Pancreas (tissue), 10 donors: ENCODE results near the gene TBRG1. TPM values are rescaled to one million over a fixed set of nuclear protein-coding genes. Genes with fewer than 3 reads are reported as not detected.

Source experiments
- ATAC-seq, 4 donors: fragments of 200-7000 bp; cut with Tn5 transposase; one replicate each; pipeline versions ENCODE4 v1.8.0 to v1.9.1; 2020; ENCODE audit warnings: mild to moderate bottlenecking in 4 of 4, moderate library complexity in 4 of 4
- DNase-seq, 6 donors: peaks; one replicate each; pipeline ENCODE4 v3.0.0-alpha.2; 2020
- FAIRE-seq: peaks from 2 replicates; lab custom pipeline; 2012; peaks lifted over from hg19 to GRCh38; lab: Jason Lieb, UNC
- H3K27ac ChIP-seq, 4 donors: fragments of 200-600 bp; sonication (generic); 1 replicate in 3 of 4; 2 replicates in 1 of 4; pipeline versions ENCODE4 v1.5.0 to v1.8.0; 2020
- H3K27me3 ChIP-seq, 4 donors: fragments of 200-600 bp; one replicate each; pipeline ENCODE4 v1.8.0; 2021
- H3K36me3 ChIP-seq, 3 donors: fragments of 200-600 bp; sonication (generic) in 1 of 3; one replicate each; pipeline versions ENCODE4 v1.5.0 to v1.8.0; 2020 to 2021
- H3K4me1 ChIP-seq, 3 donors: fragments of 200-600 bp; one replicate each; pipeline ENCODE4 v1.8.0; 2021
- H3K4me3 ChIP-seq, 4 donors: fragments of 200-600 bp; sonication (generic) in 2 of 4; one replicate each; pipeline versions ENCODE4 v1.5.0 to v1.8.0; 2020 to 2021
- H3K9me3 ChIP-seq, 4 donors: fragments of 200-600 bp; one replicate each; pipeline ENCODE4 v1.8.0; 2021
- CTCF ChIP-seq, 4 donors: fragments of 200-600 bp; sonication (generic) in 3 of 4; IDR thresholded peaks; one replicate each; pipeline versions ENCODE4 v1.5.0 to v1.8.0; 2021; ENCODE audit warnings: antibody characterized with exemption in 4 of 4
- WGBS, 2 donors: extraction: QIAGEN DNeasy Blood & Tissue Kit; methylation state at CpG; one replicate each; pipeline ENCODE4 v1.1.7; 2013; 5-methylcytosine and 5-hydroxymethylcytosine counted together
- intact Hi-C, 3 donors: fragments of 100-400 bp; cut with DNase I; formaldehyde crosslinking; loops; one replicate each; pipeline versions ENCODE4 v1.11.1 to v1.14.2; 2022
- polyA plus RNA-seq, 2 donors: library from polyadenylated mRNA; stranded (reverse); fragments of 200-250 nt; gene quantifications; one replicate each; pipeline ENCODE4 v1.2.3, GENCODE V29; 2013
- total RNA-seq, 6 donors: library from RNA; stranded (reverse); fragmentation: NEBNext Ultra II Directional in 4 of 6; extraction: Animal tissue kit (Norgen Biotek cat#: 25700) in 4 of 6; gene quantifications; one replicate each; pipeline versions ENCODE4 v1.2.1 to v1.2.4, GENCODE V29; 2021 to 2023
- donor health status: healthy with polysubstance abuse.
- donor health status: DM: no; HTN: no; CAD: no; lungs with moderate emphysema.
- donor health status: DM: no; HTN: no; CAD: no.
- donor health status: control.
- donor health status: control.
- donor health status: Bipolar disorder and iron deficiency.
- donor health status: DM: yes; HTN: yes; CAD: no.
- donor health status: DM: no; HTN: no; CAD: no.
- donor health status: DM: no; HTN: no; CAD: no.
- donor health status: DM: yes; HTN: yes; CAD: no.

The TBRG1 gene
- total and polyA plus RNA-seq, 8 donors, result 12.9 to 49.2 (median 15.8) TPM

- no peaks in the 10 kb centered on the region for H3K4me1 ChIP-seq
- ATAC-seq, result no peak
Measured at GRCh38 chr11:124582565-124582964, 40.1 kb upstream of the TBRG1 start.

GRCh38 chr11:124583781-124584180 is 38.9 kb upstream of the TBRG1 start:
- DNase-seq (no peak), ATAC-seq (no peak), FAIRE-seq (no peak)
- 40 to 44% methylated on average over 8 of the region's 8 CpGs for WGBS, 2 donors
- H3K4me3 ChIP-seq, result no peak overlapping the region
- intact Hi-C loops, result no loop called here
- TF ChIP-seq CTCF (IDR thresholded peaks at IDR 0.05), result no peak
- H3K4me1 ChIP-seq, result no peaks in the 10 kb centered on the region
- no peaks in the 10 kb centered on the region for H3K9me3 ChIP-seq
- H3K36me3 ChIP-seq, result no peaks in the 10 kb centered on the region
- peaks cover 0 to 6% (median 0%) of the 10 kb centered on the region in 4 donors for H3K27me3 ChIP-seq
- H3K27ac ChIP-seq, result no peak overlapping the region

More at GRCh38 chr11:124582565-124582964, 40.1 kb upstream of the TBRG1 start:
- H3K36me3 ChIP-seq, result no peaks in the 10 kb centered on the region
- no peak overlapping the region for H3K4me3 ChIP-seq
- no peak overlapping the region for H3K27ac ChIP-seq
- FAIRE-seq, result no peak
- TF ChIP-seq CTCF (IDR thresholded peaks at IDR 0.05), result no peak
- DNase-seq, result no peak
- 86 to 94% methylated on average over 2 of the region's 2 CpGs for WGBS, 2 donors
- H3K9me3 ChIP-seq, result no peaks in the 10 kb centered on the region
- intact Hi-C loops, result no loop called here
- H3K27me3 ChIP-seq, result peaks cover 0 to 1% (median 0%) of the 10 kb centered on the region in 4 donors

GRCh38 chr11:124584681-124585372 is 37.8 kb upstream of the TBRG1 start:
- intact Hi-C loops, result no loop called here
- no peaks in the 10 kb centered on the region for H3K4me1 ChIP-seq
- H3K4me3 ChIP-seq, result no peak overlapping the region
- WGBS, 2 donors, result 61 to 63% methylated on average over 4 of the region's 4 CpGs
- H3K36me3 ChIP-seq, result no peaks in the 10 kb centered on the region
- no peak overlapping the region for H3K27ac ChIP-seq
- FAIRE-seq, result no peak
- DNase-seq, result no peak
- TF ChIP-seq CTCF (IDR thresholded peaks at IDR 0.05), result no peak
- H3K27me3 ChIP-seq, result peaks cover 0 to 6% (median 0%) of the 10 kb centered on the region in 4 donors
- no peak for ATAC-seq
- no peaks in the 10 kb centered on the region for H3K9me3 ChIP-seq

GRCh38 chr11:124586238-124586860 is 36.3 kb upstream of the TBRG1 start:
- ATAC-seq, result peak in 2 of 4 donors; percentile 57 to 66
- no peak overlapping the region for H3K4me3 ChIP-seq
- peak in 3 of 4 donors; percentile 16 to 44 (median 35) for TF ChIP-seq CTCF (IDR thresholded peaks at IDR 0.05)
- no peaks in the 10 kb centered on the region for H3K4me1 ChIP-seq
- no peaks in the 10 kb centered on the region for H3K9me3 ChIP-seq
- intact Hi-C loops, result no loop called here
- 24% methylated on average over 3 of the region's 3 CpGs for WGBS, 2 donors
- peak; percentile 91 for FAIRE-seq
- no peaks in the 10 kb centered on the region for H3K36me3 ChIP-seq
- peak in 4 of 6 donors; percentile 20 to 67 (median 45) for DNase-seq
- no peak overlapping the region for H3K27ac ChIP-seq
- H3K27me3 ChIP-seq, result peaks cover 0 to 6% (median 0%) of the 10 kb centered on the region in 4 donors
